Measurements from ENCODE around the gene RPS6KA2.
A peak's percentile ranks its signal among the peaks of the same experiment; 100 is the strongest.

RPS6KA2 gene

GRCh38 chr6:166497087-166497899 lies 129.8 kb downstream of the RPS6KA2 start:
- no peak for DNase-seq

DNA sequence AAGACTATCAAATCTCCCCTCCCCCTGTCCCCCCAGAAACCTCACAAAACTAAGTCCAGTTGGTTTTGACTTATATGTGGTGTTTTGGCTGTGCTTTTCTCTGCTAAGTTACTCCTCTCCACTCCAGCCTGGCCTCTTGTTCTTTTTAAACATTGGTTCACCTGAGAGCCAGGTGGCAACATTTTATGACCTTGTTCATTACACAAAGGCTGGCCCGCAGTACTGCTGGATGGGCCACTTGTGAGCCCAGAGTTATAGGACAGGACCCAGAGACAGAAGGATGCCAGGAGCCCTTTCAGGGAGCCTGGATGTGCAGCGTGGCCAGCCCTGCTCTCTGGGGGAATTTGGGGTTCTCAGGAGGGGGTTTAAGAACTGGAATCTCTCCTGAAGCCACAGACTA lies 130.6 kb downstream of the RPS6KA2 start:
- DNase-seq: no peak

DNA sequence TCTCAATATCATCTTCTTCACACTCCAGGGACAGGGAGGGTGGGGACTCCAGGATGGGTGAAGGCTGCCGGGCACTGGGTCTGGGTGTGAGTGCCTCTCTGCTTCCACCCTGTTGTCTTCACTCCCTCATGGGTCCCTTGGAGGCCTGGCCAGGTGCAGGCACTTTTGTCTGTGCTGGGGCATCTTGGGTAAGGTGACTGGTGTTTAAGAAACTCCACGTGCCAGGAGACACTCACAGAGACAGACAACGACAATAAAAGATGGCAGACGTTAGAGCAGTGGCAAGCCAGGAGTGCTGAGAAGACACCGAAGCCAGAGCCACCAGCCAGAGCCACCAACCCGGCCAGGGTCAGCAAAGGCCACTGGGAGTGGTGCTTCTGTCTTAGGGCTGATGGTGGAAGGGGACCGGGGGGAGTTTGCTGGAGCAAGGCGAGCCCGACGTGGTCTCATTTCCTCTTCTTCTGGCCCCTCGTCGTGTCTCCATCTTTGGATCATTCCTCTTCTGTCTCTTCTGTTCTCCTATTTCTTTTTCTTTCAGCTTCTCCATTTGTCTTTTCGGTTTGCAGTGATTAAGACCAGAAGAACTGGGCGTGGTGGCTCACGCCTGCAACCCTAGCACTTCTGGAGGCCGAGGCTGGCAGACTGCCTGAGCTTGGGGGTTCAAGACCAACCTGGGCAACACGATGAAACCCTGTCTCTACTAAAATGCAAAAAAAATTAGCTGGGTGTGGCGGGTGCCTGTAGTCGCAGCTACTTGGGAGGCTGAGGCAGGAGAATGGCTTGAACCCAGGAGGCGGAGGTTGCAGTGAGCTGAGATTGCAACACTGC lies 131.3 kb downstream of the RPS6KA2 start:
- DNase-seq: no peak

DNA sequence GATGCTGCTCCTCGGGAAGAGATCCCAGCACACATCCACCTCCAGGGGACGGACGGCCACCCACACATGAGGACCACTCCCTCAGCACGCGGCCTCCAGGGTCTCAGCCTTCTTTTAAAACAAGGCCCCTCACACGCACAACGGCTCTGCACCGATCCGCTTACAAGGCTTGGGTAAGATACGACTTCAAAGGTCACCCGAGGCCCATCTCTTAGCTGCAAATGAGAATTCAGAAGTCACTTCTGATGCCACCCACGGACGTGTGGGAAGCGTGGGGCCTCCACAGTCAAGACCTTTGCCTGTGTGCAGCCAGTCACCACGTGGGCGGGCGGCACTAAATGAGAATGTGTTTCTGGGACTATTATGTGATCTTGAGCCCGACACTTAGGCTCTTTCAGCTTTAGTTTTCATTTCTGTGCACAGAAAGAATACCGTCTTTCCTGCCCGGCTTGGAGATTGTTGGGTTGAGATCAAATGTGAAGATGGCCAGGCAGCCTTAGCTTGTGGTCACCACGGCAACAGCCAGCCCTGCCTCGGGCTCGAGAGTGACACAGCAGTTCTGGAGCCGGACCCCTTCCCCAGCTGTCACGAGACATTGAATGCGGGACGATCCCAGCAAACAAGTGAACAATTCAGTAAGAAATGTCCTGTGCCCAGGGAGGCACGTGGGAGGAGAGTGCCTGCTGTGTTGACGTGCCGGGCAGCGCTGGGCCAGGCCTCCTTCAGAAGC lies 132.1 kb downstream of the RPS6KA2 start:
- no peak for DNase-seq

DNA sequence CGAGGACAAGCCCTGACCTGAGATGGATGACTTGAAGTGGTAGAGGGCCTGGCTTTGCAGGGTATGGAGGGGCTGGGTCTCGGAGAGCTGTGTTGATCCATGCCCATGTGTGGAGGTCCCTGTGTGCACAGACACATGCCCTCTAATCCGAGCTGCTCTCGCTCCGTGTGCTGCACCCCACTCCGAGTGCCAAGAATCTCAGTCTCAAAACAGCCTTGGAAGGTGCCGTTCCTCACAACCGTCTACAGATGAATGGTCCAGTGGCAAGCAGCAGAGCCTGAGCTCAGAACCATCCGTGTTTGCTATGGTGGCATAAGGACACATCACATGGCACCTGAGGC lies 133.0 kb downstream of the RPS6KA2 start:
- no peak for DNase-seq

GRCh38 chr6:166493427-166494100 lies 133.5 kb downstream of the RPS6KA2 start:
- no peak for DNase-seq

- DNase-seq: no peak
Observed at GRCh38 chr6:166492092-166492741, 134.8 kb downstream of the RPS6KA2 start.

DNA sequence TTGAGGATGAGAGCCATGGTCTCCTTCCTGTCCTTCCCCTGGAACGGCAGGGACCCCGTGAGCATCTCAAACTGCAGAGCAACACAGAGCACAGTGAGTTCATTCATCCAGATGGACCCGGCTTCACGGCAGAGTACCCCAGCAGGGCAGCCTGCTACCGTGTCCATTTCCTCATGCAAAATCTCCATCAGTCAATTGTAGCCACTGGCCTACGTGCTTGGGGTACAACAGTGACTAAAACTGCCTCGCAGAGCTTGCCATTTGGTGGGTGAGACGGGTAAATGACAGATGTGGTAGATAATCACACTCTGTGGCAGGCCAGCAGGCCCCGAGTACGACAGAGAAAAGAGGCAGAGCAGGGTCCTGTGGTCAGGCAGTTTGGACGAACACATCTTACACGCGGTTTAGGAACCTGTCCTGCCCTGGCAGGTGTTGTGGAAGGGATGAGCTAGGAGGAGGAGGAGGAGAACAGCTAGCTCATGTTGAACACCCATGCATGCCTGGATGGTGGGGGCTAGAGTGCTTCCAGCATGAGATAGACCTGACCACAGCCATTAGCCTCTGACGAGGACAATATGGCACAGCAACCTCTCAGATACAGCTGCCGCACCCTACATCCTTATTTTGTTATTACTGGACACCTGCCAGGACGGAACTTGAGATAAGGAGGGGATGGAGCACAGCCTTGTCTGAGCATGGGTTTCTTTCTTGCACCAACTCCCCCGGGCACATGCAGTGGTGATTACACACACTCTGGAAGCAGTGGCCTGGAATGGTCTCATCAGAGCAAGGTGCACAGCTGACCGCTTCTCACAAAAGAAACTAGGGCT lies 136.2 kb downstream of the RPS6KA2 start:
- DNase-seq: no peak

- no peak for DNase-seq
Observed at GRCh38 chr6:166489301-166490155, 137.5 kb downstream of the RPS6KA2 start.

DNA sequence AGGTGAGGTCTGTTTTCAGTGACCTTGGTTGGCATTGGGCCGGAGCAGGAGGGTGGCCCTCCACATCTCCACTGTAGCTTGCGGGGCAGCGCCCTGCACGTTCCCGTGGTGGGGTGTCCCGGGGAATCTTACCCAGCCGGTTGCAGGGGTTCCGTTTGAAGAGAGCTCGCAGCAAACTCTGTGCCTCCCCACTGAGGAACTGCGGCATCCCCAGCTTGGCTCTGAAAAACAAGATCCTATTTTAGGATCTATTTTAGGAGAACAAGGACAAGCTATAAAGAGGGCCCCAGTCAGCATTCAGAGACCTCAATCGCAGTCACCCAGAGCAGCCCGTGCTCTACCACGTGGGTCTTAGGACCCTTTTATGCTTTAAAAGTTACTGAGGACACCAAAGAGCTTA lies 138.3 kb downstream of the RPS6KA2 start:
- no peak for DNase-seq

DNA sequence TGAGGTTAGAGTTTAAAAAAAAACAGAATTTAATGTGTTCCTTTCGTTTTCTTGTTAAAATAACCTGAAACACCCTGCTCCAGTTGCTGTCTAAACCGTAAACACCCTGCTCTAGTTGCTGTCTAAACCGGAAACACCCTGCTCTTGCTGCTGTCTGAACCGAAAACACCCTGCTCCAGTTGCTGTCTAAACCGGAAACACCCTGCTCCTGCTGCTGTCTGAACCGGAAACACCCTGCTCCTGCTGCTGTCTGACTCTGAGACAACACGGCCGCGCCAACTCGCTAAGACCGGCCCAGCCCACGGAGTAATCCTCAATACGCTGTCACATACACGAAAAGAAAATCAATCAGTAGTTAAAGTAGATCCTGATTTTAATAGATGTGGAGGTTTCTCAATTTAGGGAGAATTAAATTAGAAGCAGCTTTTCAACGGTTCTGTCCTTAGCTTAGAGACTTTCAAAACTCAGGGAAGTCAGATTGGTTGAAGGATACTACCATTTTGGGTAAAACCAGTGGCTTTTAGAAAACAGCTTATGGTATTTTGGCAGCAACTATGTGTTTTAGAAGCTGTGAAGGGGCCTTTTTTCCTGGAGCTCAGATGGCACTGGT lies 138.9 kb downstream of the RPS6KA2 start:
- peak; percentile 89 to 92 for DNase-seq

DNA sequence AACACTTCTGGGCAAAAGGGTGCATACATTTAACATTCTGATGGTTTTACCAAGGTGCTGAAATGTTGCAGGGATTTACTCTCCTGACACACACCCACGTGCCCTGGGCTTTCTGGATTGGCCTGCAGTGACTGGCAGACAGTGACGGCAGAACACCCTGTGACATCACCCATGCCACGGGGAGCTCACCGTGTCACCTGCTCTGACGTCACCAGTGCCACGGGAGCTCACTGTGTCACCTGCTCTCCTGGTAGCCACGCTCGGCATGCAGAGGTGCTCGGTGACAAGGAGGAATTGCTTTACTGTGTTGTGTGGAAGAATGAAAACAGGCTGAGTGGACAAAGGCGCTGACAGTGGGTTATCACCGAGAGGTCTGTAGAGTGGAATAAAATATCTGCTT lies 139.9 kb downstream of the RPS6KA2 start:
- DNase-seq: no peak

DNA sequence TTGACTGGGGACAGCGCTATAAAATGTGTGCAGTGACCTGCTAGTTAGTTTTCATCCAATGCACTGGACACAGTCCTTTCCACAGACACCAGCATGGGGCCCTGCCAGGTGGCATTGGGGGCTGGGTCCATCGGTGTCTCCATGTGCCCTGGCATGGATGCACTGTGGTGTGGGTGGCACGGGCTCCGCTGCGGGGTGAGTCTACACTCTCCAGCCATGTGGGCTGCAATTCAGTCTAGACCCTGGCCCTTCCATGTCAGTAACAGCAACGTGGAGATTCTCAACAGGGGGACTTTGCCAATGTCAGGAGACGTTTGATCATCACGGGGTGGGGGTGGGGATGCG lies 140.5 kb downstream of the RPS6KA2 start:
- no peak for DNase-seq

DNA sequence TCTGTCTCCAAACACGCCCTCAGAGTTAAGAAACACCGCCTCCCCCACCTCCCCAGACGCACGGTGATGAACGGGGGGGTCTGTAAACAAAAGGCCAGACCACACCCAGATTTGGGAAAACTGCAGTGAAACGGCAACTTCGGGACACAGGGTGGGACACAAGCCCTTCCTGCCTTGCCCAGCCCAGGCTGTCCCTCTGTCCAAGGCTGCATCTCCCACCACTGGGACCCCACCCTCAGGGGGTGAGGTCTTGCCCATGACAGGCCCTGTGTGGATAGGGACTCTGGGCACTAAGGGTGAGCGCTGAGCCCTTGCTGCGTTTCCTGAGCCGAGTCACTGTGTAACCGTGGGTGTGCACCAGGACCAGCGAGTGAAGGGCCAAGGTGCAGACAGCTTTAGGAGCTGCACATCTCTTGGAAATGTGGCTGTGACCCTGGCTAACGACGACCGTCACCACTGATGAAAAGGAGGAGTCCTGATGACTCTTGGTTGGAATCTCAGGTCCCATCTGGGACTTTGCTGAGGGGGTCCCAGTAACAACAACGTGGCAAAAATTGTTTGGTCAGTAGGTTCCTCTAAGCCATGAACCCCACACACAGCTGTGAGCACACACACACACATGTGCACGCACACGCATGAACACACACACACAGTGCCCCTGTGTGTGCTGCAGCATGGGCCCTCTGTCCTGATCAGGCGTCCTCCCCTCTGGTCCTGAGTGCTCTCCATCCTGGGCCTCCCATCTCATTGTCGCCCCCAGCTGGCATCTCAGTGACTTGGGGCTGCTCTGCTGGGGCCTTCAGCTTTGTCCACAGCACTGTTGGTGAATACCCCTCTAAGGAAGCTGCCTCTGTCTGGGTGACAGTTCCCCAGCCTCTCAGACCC lies 141.2 kb downstream of the RPS6KA2 start:
- DNase-seq: no peak

DNA sequence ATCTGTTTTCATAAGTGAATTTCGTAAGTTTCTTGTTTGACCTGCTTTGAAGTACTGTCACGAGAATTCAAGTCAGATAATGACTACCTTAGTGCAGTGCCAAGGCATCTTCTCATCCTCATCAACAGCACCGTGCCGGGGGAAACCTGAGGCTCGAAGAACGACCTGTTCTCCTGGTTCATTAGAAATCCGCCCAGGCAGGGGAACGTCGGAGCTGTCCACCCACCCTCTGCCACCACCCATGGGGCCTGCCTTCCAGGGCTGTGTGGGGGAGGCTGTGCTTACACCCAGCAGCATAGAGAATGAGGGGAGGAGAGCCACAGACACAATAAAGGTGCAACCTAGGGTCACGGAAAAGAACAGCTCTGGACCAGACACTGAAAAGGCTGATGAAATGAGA lies 142.2 kb downstream of the RPS6KA2 start:
- no peak for DNase-seq

- DNase-seq: no peak
Observed at GRCh38 chr6:166483573-166484250, 143.3 kb downstream of the RPS6KA2 start.

DNA sequence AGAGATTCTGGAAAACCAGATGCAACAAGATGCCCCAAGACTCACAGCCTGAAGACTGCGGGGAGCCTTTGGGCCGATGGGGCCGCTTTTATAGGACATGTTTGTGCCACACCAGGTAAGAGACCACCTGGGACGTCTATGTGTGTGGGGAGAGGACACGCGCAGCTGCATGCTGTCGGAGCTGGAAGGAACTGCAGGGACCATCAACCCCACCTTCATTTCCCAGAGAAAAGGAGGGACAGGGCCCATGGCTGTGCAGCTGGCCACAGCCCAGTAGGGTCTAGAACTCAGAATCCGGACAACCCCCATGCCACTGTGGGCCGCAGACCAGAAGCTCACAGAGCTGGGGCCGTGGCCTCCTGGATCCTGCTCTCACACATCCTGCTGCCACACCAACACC lies 144.0 kb downstream of the RPS6KA2 start:
- no peak for DNase-seq

DNA sequence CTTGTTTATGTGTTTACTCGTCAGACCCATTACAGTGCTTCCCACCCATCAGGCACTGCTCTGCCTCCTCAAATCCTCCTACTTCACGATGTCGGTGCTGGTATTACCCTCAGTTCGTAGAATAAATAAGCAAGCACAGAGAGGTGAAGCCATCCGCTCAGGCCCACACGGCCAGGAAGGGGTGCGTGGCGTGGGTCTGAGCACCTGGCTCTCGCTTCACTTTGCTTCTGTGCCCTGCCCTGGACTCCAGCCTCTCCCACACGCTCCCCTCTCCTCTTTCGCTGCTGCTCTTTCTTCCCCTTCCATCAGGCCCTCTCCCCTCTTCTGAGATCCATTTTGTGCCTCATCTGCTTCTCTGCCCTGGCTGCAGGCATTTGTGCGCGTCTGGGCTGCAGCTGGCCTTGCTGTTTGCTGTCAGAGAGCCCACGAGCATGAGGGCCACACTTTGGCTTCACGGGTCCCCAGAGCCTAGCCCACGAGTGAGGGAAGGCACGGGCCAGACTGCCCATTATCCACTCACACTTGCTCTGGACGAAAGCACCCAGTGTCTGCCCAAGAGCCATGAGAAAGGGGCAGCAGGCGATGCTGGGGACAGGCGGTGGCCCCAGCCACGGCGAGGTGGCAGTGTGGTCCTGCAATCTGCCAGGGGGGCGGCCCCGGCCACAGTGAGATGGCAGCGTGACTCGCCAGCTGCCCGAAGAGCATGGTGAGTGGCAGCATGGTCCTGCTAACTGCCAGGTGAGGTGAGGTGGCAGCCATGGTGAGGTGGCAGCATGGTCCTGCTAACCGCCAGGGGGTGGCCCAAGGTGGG lies 148.1 kb downstream of the RPS6KA2 start:
- DNase-seq: no peak
